Stimulated activated CD8-positive, alpha-beta memory T cell treated with anti-CD3 and anti-CD28 coated beads, Interleukin-4, amount 100 ng/mL, for 24 hours (primary cell): Measurements from ENCODE around the gene RABEP2.
"Not testable (repeated sequence)": the region's sequence is repeated elsewhere in the genome, so short reads cannot be mapped to it uniquely, and the experiment has no call there.

ENCODE experiments used
- DNase-seq: peaks from one replicate; pipeline ENCODE4 v3.0.0-alpha.2; 2020; ENCODE audit warnings: low read depth

Gene RABEP2

DNA sequence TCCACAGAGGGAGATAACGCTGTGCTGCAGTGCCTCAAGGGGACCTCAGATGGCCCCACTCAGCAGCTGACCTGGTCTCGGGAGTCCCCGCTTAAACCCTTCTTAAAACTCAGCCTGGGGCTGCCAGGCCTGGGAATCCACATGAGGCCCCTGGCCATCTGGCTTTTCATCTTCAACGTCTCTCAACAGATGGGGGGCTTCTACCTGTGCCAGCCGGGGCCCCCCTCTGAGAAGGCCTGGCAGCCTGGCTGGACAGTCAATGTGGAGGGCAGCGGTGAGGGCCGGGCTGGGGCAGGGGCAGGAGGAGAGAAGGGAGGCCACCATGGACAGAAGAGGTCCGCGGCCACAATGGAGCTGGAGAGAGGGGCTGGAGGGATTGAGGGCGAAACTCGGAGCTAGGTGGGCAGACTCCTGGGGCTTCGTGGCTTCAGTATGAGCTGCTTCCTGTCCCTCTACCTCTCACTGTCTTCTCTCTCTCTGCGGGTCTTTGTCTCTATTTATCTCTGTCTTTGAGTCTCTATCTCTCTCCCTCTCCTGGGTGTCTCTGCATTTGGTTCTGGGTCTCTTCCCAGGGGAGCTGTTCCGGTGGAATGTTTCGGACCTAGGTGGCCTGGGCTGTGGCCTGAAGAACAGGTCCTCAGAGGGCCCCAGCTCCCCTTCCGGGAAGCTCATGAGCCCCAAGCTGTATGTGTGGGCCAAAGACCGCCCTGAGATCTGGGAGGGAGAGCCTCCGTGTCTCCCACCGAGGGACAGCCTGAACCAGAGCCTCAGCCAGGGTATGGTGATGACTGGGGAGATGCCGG is 7.5 kb upstream of the RABEP2 start:
- DNase-seq: no peak

DNA sequence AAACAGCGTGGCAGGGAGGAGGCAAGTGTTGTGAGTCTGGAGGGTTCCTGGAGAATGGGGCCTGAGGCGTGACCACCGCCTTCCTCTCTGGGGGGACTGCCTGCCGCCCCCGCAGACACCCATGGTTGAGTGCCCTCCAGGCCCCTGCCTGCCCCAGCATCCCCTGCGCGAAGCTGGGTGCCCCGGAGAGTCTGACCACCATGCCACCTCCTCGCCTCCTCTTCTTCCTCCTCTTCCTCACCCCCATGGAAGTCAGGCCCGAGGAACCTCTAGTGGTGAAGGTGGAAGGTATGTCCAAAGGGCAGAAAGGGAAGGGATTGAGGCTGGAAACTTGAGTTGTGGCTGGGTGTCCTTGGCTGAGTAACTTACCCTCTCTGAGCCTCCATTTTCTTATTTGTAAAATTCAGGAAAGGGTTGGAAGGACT is 6.8 kb upstream of the RABEP2 start, which contains the start of gene CD19:
Gene CD19, plus strand, starts transcription at position 171 of the 425 bp plus-strand sequence. Its CDS starts 30 bp downstream, at position 201.
- DNase-seq: no peak

DNA sequence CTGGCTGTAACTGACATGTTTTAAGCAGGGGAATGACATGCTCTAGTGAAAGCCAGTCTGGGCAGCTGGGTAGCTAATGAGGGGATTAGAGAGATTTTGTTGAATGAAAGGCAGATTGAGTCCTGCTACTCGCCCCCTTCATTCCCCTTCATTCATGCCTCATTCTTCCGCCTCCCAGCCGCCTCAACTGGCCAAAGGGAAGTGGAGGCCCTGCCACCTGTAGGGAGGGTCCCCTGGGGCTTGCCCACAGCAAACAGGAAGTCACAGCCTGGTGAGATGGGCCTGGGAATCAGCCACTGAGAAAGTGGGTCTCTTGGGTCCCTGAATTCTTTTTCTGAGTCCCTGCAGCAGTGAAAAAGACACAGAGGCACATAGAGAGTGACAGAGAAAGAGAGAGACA is 5.6 kb upstream of the RABEP2 start:
- DNase-seq: no peak

DNA sequence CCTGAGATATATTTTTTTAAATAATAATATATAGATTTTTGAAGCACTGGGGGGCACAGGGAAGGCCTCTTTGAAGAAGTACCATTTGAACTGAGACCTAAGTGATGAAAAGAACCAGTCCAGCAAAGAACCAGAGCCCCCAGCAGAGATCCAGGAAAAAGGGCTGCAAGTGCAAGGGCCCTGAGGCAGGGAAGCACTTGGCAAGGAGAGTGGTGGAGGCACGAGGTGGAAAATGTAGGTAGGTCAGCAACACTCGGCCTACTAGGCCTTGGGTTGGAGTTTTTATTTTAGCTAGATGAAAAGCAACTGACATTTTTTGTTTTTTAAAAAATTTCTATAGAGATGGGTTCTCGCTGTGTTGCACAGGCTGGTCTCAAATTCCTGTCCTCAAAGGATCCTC is 5.2 kb upstream of the RABEP2 start:
- no peak for DNase-seq

DNA sequence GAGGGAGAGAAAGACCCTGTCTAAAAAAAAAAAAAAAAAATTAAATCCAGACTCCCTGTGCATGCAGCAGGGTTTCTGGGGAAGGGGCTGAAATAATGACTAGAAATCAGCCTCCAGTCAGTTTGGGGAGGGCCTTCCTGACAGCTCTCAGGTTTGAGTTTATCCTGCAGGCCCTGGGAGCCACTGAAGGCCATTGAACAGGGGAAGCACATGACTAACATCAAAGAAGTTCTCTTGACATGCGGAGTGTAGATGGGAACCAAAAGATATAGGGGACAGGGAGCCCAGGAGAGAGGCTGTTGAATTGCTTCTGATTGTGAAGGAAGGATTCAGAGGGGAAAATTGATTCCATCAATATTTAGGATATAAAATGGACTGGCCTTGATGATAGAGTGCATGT is 2.8 kb upstream of the RABEP2 start:
- no peak for DNase-seq

DNA sequence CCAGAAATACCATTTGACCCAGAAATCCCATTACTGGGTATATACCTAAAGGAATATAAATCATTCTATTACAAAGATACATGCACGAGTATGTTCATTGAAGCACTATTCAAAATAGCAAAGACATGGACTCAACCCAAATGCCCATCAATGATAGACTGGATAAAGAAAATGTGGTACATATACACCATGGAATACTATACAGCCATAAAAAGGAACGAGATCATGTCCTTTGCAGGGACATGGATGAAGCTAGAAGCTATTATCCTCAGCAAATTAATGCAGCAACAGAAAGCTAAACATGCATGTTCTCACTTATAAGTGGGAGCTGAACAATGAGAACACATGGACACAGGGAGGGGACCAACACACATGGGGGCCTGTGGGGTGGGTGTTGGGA is 1.2 kb upstream of the RABEP2 start:
- not testable (repeated sequence) for DNase-seq

DNA sequence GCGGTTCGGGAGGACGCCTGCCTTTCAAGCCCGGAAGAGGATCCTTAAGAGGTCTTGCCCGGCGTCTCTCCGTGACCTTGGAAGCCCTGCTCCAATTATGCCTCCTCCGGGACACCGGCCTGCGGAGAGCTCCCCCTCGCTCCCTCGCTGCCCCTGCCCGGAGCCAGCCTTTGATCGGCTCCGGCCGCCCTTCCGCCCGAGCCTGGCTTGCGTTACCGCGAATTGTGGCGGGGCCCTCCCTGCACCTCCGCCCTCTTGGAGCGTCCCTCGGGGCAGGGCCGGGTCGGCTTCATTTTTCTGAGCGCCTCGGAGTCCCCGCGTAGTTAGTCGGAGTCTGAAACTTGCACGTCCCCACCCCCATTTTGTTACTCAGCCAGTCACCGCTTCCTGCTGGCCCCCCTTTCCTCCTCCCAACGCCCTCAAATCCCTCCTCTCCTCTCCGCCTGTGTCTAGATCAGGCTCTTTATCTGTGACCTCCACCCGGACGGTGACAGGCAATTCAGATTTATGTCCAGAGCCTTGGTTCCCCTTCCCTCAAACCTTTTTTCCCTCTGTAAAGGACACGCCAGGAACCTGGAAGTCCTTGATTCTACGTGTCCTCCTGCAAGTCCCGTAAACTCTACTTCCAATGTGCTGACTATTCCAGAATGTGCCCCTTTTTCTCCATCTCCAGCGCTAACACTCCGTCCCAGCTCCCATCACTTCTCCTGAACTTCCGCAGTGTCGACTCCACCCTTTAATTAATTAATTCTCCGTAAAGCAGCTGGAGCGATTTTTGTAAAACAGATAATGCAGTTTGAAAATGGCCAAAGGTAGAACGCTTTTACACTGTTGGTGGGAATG is 569 bp upstream of the RABEP2 start:
- peak; percentile 76 for DNase-seq

DNA sequence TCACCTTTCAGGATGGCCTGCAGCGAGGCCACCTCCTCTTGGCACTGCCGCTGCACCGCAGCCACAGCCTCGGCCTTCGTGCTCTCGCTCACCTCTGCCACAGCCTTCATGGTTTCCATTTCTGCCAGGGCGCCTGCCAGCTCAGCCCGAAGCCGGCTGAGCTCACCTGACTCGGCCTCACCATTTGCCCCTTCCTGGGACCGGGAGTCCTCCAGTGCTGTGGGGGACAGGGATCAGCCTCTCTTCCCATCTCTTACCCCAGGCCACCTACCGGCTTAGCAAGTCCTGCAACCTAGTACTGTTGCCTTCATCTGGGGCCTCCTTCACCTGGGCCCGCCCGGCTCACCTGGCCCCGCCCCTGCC is 658 bp downstream of the RABEP2 start:
- no peak for DNase-seq

DNA sequence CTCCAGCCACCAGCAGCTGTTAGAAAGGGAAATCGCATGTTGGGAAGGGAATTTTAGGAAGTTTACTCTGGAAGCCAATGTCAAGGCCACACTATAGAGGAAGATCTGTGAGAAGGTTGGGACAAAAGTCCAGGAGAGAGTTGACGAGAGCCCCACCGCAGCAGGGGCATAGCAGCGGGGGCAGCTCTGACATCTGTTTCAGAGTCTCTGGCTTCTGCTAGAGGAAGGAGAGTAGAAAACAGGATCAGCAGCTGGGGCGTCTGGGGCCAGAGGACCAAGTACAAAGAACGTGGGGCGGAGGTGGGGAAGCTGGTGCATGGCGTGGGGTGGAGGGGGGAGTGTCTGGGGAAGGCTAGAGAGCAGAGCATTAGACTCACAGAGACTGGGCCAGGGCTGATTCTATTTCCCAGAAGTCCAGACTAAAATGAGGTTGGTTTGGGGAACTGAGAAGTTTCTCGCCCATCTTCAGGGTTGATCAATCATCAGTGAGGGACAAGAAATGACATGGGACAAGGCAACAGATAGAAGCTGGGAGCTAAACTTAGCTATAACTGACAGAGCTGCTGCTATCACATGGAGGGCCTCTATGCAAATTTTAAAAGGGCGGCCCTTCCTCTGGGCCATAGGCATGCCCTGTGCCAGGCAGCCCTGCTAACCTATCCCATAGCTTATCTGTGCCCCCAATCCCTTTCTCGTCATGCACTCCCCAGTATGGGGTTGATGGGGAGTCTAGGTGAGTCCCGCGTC is 1.2 kb downstream of the RABEP2 start:
- DNase-seq: no peak

DNA sequence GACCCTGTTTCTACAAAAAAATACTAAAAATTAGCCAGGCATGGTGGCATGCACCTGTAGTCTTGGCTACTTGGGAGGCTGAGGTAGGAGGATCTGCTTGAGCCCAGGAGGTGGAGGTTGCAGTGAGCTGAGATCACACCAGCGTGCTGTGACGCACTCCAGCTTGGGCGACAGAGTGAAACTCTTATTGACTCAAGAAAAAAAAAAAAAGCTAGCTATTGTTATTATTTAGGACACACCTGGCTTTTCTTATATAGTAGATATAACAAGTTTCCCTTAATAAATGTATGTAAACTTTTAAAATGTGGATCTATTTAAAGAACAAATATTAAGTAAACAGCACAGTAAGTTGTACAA is 1.8 kb downstream of the RABEP2 start:
- no peak for DNase-seq

DNA sequence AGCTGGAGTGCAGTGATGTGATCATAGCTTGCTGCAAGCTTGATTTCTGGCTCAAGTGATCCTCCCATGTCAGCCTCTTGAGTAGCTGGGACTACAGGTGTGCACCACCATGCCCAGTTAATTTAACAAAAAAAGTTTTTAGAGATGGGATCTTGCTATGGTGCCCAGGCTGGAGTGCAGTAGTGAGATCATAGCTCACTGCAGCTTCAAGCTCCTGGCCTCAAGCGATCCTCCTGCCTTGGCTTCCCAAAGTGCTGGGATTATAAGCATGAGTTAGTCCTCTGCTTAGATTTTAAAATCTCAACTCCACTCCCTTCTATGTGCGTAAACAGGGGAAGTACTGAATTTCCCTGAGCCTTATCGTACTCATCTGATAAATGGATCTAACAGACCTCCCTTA is 6.3 kb downstream of the RABEP2 start:
- DNase-seq: no peak

DNA sequence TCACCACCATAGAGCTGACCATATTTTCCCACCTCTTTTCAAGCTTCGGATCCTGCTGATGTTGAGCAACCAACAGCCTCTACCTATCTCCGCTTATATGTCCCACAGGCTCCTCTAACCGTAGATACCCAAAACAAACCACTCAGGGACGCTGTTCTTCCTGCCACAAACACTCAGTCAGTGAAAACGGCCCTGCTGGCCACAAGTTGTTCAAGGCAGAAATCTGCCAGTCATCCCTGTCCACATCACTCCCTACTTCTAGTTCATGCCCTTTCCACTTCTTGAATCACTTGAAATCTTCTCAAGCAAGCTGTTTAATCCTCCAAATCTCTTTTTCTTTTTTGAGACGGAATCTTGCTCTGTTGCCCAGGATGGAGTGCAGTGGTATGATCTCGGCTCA is 7.9 kb downstream of the RABEP2 start:
- no peak for DNase-seq

DNA sequence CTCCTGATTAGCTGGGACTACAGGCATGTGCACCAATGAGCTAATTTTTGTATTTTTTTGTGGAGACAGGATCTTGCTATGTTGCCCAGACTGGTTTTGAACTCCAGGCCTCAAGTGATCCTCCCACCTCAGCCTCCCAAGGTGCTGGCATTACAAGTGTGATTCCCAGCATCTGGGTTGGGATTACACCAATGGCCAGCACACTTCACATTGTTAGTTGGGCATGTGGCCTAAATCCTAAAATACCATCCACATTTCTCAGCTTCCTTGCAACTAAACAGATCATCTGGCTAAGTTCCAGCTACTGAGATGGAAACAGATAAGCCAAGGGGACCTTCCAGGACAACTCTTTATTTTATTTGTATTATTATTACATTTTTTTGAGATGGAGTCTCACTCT is 9.9 kb downstream of the RABEP2 start:
- DNase-seq: no peak

DNA sequence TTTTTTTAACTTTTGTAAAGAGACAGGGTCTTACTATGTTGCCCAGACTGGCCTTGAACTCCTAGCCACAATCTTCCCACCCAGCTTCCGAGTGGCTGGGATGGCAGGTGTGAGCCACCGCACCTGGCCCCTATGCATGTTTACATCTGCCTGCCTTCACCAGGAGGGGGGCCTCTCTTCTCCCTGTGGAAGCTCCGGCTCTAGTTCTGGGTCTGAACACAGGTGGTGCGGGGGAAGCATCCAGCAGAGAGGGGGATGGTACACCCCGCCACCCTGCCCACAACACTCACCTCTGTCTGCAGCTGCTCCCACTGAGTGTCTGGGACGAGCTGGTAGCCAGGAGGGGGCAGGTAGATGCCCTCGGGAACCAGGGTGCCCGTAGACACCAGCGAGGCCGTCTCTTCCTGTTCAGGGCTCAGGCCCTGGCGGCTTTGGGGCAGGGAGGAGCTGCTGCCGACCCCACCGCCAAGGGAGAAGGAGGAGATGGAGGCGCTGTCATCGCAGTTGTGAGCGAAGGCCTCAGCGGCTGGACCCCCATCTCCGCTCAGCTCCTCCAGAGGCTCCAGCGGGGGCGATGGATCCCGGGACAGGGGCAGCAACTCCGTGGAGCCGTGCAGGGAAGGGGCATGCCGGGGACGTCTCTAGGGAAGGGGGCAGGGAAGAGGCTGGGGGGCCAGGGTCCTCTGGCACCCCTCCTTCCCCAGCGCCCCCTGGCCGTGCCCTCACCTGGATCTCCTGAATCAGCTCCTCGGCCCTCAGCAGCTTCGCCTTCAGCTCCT is 10.9 kb downstream of the RABEP2 start:
- no peak for DNase-seq

DNA sequence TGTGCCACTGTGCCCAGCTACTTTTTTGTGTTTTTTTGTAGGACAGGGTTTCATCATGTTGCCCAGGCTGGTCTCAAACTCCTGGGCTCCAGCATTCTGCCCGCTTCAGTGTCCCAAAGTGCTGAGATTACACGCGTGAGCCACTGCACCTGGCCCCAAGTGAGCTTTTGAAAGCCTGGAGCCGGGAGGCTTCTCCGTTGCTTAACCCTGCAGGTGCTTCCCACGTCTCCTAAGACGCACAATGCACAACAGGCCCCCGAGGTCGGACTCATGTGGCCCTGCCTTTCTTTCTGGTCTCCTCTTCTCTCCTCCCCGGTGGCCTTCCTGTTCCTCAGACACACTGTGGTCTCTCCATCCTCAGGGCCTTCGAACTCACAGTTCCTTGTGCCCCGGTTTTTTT is 12.5 kb downstream of the RABEP2 start:
- DNase-seq: no peak

DNA sequence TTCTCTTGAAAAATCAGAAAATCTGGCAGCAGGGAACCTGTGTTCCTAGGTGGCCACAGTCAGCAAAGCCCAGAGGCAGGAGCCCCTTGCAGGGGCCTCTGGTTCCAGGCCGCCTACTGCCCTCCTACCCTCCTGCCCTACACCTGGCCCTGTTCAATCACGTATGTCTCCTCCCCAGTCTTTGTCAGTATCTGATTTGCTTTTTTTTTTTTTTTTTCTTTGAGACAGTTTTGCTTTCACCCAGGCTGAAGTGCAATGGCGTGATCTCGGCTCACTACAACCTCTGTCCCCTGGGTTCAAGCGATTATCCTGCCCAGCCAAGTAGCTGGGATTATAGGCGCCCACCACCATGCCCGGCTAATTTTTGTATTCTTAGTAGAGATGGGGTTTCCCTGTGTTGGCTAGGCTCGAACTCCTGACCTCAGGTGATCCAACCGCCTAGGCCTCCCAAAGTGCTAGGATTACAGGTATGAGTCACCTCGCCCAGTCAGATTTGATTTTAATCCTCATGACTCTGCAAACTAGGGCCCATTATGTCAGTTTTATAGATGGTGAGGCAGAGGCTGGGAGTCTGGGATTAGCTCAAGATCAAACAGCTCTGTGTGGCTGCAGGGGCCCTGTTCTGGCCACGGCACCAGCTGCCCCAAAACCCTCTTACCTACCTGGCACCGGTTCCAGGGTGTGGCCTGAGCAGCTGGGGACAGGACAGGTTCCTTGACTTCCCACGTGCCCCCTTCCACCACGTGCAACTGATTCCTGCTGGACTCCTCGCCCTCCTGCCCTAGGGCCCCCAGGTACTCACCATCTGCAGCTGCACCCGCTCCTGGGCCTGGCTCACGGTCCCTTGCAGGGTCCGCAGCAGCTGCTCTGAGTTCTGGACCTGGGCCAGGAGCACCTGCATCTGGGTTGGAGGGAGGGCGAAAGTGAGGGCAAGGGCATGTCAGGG is 14.7 kb downstream of the RABEP2 start:
- no peak for DNase-seq

DNA sequence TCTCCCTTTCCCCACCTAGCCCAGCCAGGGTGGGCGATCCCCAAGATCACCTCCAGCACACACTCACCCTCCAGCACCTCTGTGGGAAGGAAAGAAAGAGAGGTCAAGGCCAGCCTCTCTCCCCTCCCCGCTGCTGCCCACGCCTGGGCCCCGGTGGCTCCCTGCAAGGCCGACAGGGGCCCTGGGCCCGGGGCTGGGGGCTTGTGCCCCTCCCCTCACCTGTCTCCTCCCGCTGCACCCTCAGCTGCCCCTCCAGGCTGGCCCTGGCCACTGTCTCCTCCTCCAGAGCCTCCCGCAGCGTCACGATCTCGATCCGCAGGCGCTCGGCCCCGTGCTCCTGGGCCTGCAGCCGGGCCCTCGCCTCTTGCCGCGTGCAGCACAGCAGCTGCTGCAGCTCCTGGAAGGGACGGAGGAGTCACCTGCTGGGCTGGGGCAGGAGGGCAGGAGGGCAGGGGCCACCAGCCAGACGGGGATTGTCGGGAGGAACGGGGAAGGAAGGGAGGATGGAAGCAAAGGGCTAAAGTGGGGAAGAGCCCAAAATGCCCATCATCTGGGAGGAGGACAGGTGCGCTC is 19.2 kb downstream of the RABEP2 start:
- DNase-seq: no peak

DNA sequence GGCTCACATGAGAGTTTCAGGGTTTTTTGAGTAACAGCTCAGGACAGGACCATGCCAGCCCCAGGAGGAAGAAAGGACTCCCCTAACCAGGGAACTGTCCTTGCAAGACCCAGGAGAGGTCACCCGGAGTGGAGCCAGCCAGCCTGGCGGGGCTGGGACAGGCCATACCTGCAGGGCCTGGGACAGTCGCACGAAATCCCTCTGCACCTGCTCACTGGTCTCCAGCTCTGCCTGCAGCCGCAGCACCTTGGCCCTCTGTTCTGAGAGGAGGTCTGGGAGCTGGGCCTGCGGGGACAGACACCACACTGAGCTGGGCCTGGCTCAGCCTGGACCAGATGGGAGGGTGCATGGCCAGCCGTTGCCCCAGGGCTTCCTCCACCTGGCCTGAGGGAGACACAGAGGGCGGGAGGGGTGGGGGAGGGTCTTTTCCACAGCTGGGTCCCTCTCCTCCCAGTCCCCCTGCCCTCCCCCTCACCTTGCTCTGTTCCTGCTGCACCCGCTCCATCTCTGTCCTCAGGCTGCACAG is 19.7 kb downstream of the RABEP2 start:
- DNase-seq: no peak

DNA sequence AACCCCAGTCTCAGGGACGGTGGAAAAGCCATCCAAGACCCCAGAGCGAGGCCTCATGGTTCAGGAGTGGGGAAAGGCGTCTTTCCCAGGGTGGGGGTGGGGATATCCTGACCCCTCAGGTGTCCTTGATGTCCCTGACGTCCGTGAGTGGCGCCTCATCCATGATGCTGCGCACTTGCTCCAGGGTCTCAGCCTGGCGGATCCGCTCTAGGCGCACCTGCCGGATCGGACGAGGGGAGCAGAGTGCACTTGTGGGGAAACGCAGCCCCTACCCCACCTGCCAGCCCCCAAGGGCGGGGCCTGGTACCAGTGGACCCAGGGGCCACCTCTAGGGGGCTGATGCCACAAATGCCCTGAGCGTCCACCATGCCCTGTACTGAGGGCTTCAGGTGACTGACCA is 20.2 kb downstream of the RABEP2 start:
- no peak for DNase-seq

DNA sequence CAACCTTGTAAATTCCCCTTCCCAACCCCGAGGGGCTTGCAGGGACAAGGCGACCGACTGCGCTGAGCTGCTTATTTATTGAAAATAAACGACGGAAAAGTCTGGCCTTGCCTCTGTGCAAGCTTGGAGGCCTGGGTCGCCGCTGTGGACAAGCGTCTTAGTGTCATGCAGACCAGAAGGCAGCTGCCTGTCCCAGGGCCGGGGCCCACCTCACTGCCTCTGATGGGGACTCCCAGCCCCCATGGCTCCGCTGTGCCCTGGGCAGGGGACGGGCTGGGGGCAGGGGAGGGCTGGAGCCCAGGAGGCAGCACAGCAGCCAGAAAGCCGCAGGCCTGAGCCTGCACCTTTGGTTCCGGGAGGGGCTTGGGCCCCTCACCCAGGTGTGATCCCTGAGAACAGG is 20.7 kb downstream of the RABEP2 start:
- no peak for DNase-seq
